GM21529 (cell line): Measurements from ENCODE around the gene GSTA5.
"Not testable (repeated sequence)": the region's sequence is repeated elsewhere in the genome, so short reads cannot be mapped to it uniquely, and the experiment has no call there.

Experiments
- ATAC-seq: cut with Tn5 transposase; IDR thresholded peaks from one replicate; pipeline ENCODE4 v1.9.1; 2021; ENCODE audit not compliant: unreplicated experiment

Gene GSTA5

DNA sequence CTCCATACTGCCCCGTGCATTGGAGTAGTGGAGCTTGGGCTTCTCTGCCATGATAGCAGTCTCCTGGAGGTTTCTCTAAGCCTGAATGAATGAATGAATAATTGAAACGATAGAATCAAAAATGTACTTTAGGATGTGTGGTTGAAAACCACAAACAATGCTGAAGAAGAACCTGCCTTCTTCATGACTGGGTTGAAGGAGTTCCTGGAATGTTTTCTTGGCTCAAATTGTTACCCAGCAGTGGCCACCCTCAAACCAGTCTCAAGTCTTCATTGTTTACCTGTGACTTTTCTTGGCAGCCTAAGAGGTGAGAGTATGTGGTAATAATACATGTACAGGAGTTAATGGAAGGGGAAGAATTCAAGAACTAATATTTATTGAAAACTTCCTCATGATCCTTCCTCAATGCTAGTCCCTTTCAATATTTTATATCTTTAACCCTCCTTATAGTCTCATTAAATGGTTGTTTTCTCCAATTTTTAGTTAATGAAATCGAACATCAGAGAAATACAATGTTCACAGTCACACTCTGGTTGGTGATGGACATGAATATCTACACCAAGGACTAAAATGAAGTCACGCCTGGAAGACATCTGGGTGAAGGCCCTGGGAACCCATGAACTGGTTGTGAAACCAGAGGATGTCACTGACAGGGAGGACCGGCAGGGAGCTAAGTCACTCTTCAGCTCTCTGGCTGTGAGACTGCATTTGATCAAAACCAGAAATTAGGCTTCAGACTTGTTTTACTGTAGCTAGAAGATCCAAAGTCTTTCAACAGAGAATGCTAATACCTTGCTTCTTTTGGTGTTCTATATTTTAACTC, at the start of gene GSTA5:
Gene GSTA5 (minus strand): TSS at position 51 of the 823 bp plus-strand sequence.
- ATAC-seq, result no peak

DNA sequence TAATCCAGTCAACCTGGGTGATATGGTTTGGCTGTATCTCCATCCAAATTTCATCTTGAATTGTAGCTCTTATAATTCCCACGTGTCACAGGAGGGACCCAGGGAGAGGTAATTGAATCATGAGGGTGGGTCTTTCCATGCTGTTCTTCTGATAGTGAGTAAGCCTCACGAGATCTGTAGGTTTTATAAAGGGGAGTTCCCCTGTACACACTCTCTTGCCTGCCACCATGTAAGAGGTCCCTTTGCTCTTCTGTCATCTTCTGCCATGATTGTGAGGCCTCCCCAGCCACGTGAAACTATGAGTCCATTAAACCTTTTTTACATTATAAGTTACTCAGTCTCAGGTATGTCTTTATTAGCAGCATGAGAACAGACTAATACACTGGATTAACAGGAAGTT, 49.4 kb upstream of the GSTA5 start:
- ATAC-seq, result no peak

DNA sequence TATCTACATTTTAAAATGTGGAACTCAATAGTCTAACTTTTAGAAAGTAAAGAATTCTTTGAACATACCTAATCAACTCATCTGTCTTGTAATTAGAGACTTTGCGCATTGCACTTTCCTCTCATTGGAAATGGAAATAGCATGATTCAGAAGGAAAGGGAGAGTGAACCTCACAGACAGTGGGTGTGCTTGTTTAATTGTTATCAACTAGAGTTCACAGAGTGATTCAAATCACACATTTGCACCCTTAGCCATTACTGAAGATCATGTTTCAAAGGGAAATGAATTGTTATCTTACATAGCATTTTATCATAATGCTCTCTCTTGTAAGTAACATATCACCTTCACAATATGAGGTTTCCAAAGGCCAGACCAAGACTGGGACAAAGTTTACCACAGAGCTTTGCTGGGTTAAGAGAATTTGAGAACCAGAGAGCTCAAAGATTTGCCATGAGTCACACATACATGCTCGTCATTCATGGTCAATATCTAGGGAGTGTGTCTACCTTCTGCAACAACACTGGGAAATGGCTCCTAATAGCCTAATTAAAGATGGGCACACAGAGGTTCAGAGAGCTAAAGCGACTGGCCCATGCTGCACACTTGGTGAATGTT, 47.4 kb upstream of the GSTA5 start:
- ATAC-seq, result no peak

DNA sequence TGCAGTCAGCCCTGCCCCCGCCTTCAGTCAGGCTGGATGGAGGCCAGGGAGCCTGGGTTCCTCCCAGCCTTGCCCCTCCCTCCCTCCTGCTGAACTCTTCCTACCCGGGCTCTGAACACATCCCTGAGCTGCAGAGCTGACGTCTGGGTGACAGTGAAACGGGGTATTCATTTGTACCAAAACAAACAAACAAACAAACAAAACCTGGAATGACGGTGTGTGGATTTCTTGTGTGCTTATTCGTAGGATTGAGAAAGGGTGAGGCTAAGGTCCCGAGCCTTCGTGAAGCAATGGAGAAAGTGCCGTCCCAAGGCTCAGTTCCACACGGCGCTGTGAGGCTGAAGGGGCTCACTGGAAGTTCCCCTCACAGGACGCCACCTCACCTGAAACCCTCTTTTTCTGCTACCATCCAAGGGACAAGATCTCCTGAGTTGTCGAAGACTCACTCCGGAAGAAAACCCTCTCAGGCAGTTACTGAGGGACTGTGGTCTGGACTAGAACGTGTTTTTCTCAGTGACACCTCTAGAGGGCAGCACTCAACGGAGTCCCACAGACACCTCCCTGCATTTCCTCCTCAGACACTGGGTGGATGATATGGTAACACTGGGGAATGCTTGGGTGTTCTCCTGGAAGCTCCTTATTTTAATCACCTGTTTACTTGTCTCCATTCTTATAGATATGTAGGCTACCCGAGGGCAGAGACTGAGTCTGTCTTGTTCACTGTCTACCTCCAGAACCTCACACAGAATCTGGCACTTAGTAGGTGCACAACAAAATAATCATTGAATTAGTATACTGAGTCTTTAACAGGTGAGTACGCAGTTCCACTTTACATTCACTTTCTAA, 41.6 kb upstream of the GSTA5 start:
- ATAC-seq, result peak; percentile 100

DNA sequence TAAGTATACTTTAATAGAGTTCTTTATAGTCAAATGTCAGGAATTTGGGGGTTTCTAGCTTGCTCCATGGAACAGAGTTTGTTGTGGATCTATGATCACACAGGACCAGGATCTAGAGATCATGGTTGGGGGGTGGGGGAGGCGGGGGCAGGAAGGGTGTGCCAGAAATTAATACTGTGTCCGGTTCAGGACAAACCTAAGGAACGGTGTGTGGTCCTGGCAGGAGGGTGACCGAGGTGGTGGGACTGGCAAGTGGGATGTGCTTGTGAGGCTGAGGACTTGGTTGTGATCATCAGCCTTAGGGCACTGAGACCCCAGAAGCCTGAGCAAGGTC, 41.0 kb upstream of the GSTA5 start:
- no peak for ATAC-seq

DNA sequence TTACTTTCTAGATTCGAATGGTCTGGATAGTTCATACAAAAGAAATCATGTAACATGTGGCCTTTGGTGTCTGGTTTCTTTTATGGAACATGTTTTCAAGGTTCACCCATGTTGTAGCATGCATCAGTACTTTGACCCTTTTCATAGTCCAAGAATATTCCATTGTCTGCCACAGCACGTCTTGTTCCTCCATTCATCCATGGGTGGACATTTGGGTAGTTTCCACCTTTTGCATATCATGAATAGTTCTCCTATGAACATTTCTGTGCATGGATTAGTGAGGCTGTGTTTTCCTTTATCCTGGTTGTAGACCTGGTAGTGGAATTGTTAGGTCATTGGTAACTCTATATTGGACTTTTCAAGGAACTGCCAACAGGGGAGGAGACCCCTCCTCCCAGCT, 37.2 kb upstream of the GSTA5 start:
- ATAC-seq, result no peak

DNA sequence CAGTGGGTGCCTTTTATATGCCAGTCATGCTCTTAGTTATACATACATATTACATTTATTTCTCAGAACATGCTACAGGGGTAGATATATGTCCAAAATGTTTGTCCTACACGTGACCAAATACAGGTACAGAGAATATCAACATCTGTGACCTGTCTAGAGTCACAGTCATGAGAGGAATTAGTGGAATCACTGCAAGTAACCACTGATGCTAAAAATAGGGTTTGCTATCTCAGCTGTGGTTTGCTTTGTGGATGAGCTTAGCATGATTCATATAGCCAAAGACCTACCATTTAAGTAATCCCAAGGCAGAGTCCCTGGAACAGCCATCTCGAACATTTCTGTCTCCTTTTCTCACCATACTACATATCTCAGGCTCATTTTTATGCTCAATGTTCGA, 36.6 kb upstream of the GSTA5 start:
- ATAC-seq, result no peak

DNA sequence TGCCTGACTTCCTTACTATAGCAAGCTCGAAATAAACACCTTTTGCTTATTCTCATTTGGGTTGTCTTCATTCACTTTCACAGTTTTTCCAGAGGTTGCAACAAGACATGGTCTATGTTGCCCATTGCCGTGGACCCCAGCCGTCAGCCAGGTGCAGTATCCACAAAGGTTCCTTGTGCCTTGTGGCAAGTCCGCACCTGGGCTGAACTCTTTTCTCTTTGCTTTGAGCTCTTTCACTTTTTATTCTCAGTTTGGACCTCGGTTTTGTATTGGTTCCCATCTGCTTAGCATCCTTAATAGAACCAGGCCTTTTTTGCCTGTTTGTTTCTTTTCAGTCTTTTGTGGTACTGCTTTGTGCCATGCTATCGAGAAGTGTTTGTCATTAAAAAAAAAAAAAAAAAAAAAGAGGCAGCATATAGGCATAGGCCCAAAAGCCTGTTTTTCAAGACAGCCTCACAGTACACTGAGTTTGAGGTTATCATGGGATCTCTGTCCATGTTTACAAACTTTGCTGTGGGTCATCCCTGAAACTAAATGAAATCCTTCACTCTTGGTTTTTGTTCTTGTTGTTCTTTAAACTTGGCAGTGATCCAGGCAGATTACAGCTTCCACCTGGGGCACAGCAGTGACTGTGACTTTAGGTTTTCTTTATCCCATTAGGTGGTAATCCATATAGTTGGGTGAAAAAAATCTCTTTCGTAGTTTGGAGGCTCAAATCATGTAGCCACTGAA, 35.6 kb upstream of the GSTA5 start:
- ATAC-seq, result no peak

DNA sequence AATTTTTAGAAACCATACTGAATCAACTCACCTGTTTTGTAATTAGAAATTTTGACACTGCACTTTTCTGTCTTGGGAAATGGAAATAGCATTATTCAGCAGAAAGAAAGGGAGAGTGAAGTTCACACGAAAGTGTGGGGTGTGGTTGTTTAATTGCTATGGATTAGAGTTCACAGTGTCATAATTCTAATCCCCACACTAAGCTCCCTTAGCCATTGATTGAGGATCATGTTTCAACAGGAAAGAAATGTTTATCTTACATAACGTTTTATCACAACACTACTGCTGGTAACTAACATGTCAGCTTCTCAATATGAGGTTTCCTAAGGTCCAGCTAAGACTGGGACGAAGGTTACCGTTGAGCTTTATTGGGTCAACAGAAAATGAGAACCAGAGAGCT, 31.4 kb upstream of the GSTA5 start:
- ATAC-seq, result no peak

DNA sequence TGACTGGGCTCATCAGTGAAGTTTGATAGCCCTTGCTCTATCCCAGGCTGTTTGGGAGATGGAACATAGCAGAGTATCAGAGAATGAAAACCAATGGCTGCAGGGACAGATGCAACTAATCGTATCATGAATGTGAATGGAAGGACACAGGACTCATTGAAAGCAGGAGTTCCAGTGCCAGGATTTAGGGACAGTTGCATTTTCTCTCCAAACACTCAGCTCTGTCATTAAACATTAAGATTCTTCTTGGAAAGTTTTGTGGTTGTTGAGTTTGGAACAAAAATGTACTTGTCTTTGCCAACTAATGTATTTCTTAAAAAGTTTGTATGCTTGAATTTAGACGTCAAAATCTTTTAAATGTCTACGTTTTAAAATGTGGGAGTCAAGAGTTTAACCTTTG, 31.0 kb upstream of the GSTA5 start:
- ATAC-seq, result no peak

DNA sequence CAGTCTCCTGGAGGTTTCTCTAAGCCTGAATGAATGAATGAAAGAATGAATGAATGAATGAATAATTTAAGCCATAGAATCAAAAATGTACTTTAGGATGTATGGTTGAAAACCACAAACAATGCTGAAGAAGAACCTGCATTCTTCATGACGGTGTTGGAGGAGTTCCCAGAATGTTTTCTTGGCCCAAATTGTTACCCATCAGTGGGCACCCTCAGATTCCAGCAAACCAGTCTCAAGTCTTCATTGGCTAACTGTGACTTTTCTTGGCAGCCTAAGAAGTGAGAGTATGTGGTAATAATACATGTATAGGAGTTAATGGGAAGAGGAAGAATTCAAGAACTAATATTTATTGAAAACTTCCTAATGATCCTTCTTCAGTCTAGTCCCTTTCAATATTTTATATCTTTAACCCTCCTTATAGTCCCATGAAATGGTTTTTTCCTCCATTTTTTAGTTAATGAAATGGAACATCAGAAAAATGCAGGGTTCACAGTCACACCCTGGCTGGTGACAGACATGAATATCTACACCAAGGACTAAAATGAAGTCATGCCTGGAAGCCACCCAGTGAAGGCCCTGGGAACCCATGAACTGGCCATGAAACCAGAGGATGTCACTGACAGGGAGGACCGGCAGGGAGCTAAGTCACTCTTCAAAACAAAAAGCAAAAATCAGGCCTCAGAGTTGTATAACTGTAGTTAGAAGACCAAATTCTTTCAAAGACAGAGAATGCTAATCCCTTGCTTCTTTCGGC, 29.9 kb upstream of the GSTA5 start:
- not testable (repeated sequence) for ATAC-seq

DNA sequence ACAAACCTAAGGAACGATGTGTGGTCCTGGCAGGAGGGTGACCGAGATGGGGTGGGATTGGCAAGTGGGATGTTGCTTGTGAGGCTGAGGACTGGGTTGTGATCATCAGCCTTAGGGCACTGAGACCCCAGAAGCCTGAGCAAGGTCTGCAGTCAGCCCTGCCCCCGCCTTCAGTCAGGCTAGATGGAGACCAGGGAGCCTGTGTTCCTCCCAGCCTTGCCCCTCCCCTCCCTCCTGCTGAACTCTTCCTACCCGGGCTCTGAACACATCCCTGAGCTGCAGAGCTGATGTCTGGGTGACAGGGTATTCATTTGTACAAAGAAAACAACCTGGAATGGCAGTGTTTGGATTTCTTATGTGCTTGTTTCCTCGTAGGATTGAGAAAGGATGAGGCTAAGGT, 28.3 kb upstream of the GSTA5 start:
- ATAC-seq, result not testable (repeated sequence)

DNA sequence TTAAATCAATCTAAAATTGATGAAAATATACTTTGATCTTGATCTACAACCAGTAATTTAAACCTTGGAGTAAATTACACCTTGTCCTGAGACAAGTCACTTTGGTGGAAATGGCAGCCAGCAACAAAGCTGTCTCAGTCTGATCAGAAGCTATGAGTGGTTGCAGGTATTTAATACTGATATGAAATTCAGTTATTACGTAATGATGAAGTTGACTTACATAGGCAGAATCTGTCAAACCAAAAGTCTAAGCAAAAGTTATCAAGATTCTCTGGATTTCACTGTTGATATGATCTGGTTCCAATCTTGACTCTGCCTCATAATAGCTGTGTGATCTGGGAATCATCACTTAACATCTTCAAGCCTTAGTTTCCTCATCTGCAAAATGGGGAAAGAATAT, 27.6 kb upstream of the GSTA5 start:
- ATAC-seq, result no peak

DNA sequence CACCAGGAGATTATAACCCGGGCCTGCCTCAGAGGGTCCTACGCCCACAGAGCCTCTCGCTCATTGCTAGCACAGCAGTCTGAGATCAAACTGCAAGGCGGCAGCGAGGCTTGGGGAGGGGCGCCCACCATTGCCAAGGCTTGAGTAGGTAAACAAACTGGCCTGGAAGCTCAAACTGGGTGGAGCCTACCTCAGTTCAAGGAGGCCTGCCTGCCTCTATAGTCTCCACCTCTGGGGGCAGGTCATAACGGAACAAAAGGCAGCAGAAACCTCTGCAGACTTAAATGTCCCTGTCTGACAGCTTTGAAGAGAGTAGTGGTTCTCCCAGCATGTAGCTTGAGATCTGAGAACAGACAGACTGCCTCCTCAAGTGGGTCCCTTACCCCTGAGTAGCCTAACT, 20.5 kb upstream of the GSTA5 start:
- ATAC-seq, result not testable (repeated sequence)

DNA sequence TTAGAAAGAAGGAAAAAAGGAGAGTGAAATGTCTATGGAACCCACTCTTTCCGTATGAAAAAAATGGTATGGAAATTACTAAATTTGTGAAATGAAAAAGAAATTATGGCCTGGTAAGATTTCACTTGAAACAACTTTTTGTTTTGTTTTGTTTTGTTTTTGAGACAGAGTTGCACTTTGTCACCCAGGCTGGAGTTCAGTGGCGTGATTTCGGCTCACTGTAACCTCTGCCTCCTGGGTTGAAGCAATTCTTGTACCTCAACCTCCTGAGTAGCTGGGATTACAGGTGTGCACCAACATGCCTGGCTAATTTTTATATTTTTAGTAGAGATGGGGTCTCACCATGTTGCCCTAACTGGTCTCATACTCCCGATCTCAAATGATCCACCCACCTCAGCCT, 17.8 kb upstream of the GSTA5 start:
- ATAC-seq, result no peak

DNA sequence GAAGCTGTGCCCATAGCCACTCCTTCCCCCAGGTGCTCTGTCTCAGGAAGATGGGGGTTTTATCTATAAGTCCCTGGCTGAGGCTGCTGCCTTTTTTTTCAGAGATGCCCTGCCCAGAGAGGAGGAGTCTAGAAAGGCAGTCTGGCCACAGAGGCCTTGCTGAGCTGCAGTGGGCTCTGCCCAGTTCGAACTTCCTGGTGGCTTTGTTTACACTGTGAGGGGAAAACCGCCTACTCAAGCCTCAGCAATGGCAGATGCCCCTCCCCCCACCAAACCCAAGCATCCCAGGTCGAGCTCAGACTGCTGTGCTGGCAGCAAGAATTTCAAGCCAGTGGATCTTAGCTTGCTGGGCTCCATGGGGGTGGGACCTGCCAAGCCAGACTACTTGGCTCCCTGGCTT, 15.5 kb upstream of the GSTA5 start:
- not testable (repeated sequence) for ATAC-seq

DNA sequence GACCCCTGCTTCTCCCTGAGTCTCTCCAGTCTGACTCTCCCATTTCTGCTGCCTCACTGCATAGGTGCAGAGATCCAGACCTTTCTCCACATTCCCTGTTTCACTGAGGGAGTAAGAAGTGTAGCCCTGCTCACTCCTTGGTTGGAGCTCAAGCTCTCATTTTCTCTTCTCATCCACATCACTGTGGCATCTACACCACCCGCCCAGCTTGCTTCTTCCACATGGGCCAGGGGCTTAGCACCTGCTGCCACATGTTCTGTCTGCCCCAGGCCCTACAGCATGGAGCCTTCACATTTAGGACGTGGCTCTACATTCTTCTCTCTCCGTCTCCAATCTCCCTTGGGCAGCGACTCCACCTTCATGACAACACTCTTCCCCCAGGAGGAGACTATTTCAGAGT, 8.5 kb upstream of the GSTA5 start:
- no peak for ATAC-seq

DNA sequence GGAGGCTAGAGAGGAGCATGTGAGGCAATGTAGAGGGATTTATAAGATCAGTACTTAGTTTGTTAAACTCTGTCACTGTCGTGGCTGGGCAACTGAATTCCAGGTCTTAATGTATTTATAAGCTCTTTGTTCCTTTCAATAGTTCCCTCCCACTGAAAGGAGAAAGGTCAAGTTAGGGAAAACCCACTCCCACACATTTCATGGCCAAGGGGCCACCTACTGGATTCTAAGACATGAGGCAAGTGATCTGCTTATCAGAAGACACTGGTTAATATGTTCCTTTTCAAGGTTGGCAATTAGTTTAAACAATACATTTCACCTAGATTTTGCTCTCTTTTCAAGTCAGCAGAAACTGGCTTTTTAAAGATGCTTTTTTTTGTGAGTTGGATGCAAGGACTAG, 5.4 kb upstream of the GSTA5 start:
- no peak for ATAC-seq

DNA sequence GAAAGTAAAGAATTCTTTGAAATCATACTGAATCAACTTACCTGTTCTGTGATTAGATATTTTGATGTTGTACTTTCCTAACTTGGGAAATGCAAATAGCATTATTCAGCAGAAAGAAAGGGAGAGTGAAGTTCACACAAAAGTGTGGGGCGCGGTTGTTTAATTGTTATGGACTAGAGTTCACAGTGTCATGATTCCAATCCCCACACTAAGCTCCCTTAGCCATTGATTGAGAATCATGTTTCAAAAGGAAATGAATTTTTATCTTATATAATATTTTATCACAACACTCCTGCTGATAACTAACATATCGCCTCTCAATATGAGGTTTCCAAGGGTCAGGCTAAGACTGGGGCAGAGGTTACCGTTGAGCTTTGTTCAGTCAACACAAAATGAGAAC, 3.0 kb upstream of the GSTA5 start:
- ATAC-seq, result no peak
